ENCODE results near the gene OR9Q1.

GRCh38 chr11:58133309-58134076 is 109.8 kb downstream of the OR9Q1 start:
- TF ChIP-seq, protein P1, sequence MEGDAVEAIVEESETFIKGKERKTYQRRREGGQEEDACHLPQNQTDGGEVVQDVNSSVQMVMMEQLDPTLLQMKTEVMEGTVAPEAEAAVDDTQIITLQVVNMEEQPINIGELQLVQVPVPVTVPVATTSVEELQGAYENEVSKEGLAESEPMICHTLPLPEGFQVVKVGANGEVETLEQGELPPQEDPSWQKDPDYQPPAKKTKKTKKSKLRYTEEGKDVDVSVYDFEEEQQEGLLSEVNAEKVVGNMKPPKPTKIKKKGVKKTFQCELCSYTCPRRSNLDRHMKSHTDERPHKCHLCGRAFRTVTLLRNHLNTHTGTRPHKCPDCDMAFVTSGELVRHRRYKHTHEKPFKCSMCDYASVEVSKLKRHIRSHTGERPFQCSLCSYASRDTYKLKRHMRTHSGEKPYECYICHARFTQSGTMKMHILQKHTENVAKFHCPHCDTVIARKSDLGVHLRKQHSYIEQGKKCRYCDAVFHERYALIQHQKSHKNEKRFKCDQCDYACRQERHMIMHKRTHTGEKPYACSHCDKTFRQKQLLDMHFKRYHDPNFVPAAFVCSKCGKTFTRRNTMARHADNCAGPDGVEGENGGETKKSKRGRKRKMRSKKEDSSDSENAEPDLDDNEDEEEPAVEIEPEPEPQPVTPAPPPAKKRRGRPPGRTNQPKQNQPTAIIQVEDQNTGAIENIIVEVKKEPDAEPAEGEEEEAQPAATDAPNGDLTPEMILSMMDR (IDR thresholded peaks at IDR 0.05), result no peak
- no peak for TF ChIP-seq POLR2A (IDR thresholded peaks at IDR 0.05)

All from esophagus squamous epithelium (tissue), 4 donors.